HUES6 (cell line): ENCODE measurements around the gene DCAF8.

Experiments
- H3K27ac ChIP-seq: 2 replicates; pipeline ENCODE4 v1.7.0; 2013; ENCODE audit warnings: low read depth, mild to moderate bottlenecking, low read length, inconsistent platforms
- H3K27me3 ChIP-seq: 2 replicates; pipeline ENCODE4 v1.6.1; 2013; ENCODE audit warnings: low read length; ENCODE audit not compliant: control insufficient read depth, insufficient read depth
- H3K36me3 ChIP-seq: 2 replicates; pipeline ENCODE4 v1.6.1; 2013; ENCODE audit warnings: low read length; ENCODE audit not compliant: control insufficient read depth, insufficient read depth
- H3K4me1 ChIP-seq: 2 replicates; pipeline ENCODE4 v1.6.1; 2013; ENCODE audit warnings: low read length; ENCODE audit not compliant: control insufficient read depth, insufficient read depth
- H3K4me3 ChIP-seq: 2 replicates; pipeline ENCODE4 v1.5.1; 2013; ENCODE audit warnings: low read depth, low read length
- H3K9ac ChIP-seq: one replicate; pipeline ENCODE4 v1.6.1; 2013; ENCODE audit warnings: mild to moderate bottlenecking, low read length
- H3K9me3 ChIP-seq: 2 replicates; pipeline ENCODE4 v1.6.1; 2013; ENCODE audit warnings: low read depth, low read length; ENCODE audit not compliant: control insufficient read depth, insufficient read depth

Gene DCAF8

GRCh38 chr1:160224606-160225005 is 37.7 kb downstream of the DCAF8 start:
- no peaks in the 10 kb centered on the region for H3K9me3 ChIP-seq
- H3K4me3 ChIP-seq, result no peak overlapping the region
- no peaks in the 10 kb centered on the region for H3K27me3 ChIP-seq
- H3K36me3 ChIP-seq, result peaks cover 98% of the 10 kb centered on the region
- H3K9ac ChIP-seq, result no peak overlapping the region
- peaks cover 3% of the 10 kb centered on the region; the same call in 1 of the 2 replicates for H3K4me1 ChIP-seq
- H3K27ac ChIP-seq, result no peak overlapping the region

- peaks cover 98% of the 10 kb centered on the region for H3K36me3 ChIP-seq
- H3K9me3 ChIP-seq, result no peaks in the 10 kb centered on the region
- H3K4me1 ChIP-seq, result peaks cover 7% of the 10 kb centered on the region; the same call in 1 of the 2 replicates
- no peak overlapping the region for H3K27ac ChIP-seq
- H3K4me3 ChIP-seq, result no peak overlapping the region
- H3K27me3 ChIP-seq, result no peaks in the 10 kb centered on the region
- H3K9ac ChIP-seq, result no peak overlapping the region
Observed at GRCh38 chr1:160222546-160222945, 39.8 kb downstream of the DCAF8 start.

GRCh38 chr1:160221089-160221488 is 41.3 kb downstream of the DCAF8 start:
- peaks cover 7% of the 10 kb centered on the region; the same call in 1 of the 2 replicates for H3K4me1 ChIP-seq
- no peak overlapping the region for H3K9ac ChIP-seq
- H3K36me3 ChIP-seq, result peaks cover 95% of the 10 kb centered on the region
- H3K27me3 ChIP-seq, result no peaks in the 10 kb centered on the region
- H3K9me3 ChIP-seq, result no peaks in the 10 kb centered on the region
- H3K4me3 ChIP-seq, result no peak overlapping the region
- H3K27ac ChIP-seq, result no peak overlapping the region

GRCh38 chr1:160220301-160220700 is 42.0 kb downstream of the DCAF8 start:
- Histone ChIP-seq H3K36me3 (peaks cover 95% of the 10 kb centered on the region), H3K27me3 (no peaks in the 10 kb centered on the region), H3K27ac (no peak overlapping the region), H3K4me3 (no peak overlapping the region), H3K9me3 (no peaks in the 10 kb centered on the region), H3K9ac (no peak overlapping the region), H3K4me1 (peaks cover 7% of the 10 kb centered on the region; the same call in 1 of the 2 replicates)

- Histone ChIP-seq H3K9ac (no peak overlapping the region), H3K9me3 (no peaks in the 10 kb centered on the region)
Observed at GRCh38 chr1:160219062-160219929, 43.1 kb downstream of the DCAF8 start.

GRCh38 chr1:160217481-160218051 is 44.8 kb downstream of the DCAF8 start:
- no peak overlapping the region for H3K9ac ChIP-seq
- H3K36me3 ChIP-seq, result peaks cover 94% of the 10 kb centered on the region
- peaks cover 7% of the 10 kb centered on the region; the same call in 1 of the 2 replicates for H3K4me1 ChIP-seq
- H3K27me3 ChIP-seq, result no peaks in the 10 kb centered on the region
- H3K27ac ChIP-seq, result no peak overlapping the region
- H3K4me3 ChIP-seq, result no peak overlapping the region
- H3K9me3 ChIP-seq, result no peaks in the 10 kb centered on the region

More at GRCh38 chr1:160219062-160219929, 43.1 kb downstream of the DCAF8 start:
- Histone ChIP-seq H3K36me3 (peaks cover 95% of the 10 kb centered on the region), H3K4me3 (no peak overlapping the region), H3K27me3 (no peaks in the 10 kb centered on the region), H3K27ac (no peak overlapping the region), H3K4me1 (peaks cover 7% of the 10 kb centered on the region; the same call in 1 of the 2 replicates)

- Histone ChIP-seq H3K9me3 (no peaks in the 10 kb centered on the region), H3K4me1 (peaks cover 7% of the 10 kb centered on the region; the same call in 1 of the 2 replicates), H3K36me3 (peaks cover 94% of the 10 kb centered on the region), H3K27me3 (no peaks in the 10 kb centered on the region), H3K4me3 (no peak overlapping the region), H3K9ac (no peak overlapping the region), H3K27ac (no peak overlapping the region)
Observed at GRCh38 chr1:160216301-160216700, 46.0 kb downstream of the DCAF8 start.

GRCh38 chr1:160214481-160215140 is 47.7 kb downstream of the DCAF8 start:
- Histone ChIP-seq H3K9ac (no peak overlapping the region), H3K36me3 (peaks cover 93% of the 10 kb centered on the region), H3K4me3 (no peak overlapping the region), H3K9me3 (no peaks in the 10 kb centered on the region), H3K4me1 (peaks cover 18% of the 10 kb centered on the region), H3K27ac (no peak overlapping the region), H3K27me3 (no peaks in the 10 kb centered on the region)

GRCh38 chr1:160211046-160211790 is 51.1 kb downstream of the DCAF8 start:
- Histone ChIP-seq H3K9me3 (no peaks in the 10 kb centered on the region), H3K4me3 (no peak overlapping the region), H3K27me3 (no peaks in the 10 kb centered on the region), H3K36me3 (peaks cover 93% of the 10 kb centered on the region), H3K4me1 (peaks cover 47% of the 10 kb centered on the region), H3K27ac (no peak overlapping the region), H3K9ac (no peak overlapping the region)

- Histone ChIP-seq H3K9me3 (no peaks in the 10 kb centered on the region), H3K27me3 (no peaks in the 10 kb centered on the region), H3K4me3 (no peak overlapping the region), H3K4me1 (peaks cover 52% of the 10 kb centered on the region), H3K36me3 (peaks cover 86% of the 10 kb centered on the region), H3K27ac (no peak overlapping the region), H3K9ac (no peak overlapping the region)
Observed at GRCh38 chr1:160210561-160210960, 51.8 kb downstream of the DCAF8 start.
